Ishikawa (cell line): ENCODE measurements around the gene KCNG4.

Experiments
- CEBPB ChIP-seq: IDR thresholded peaks from 2 replicates; pipeline ENCODE4 v1.6.1; 2012
- CREB1 ChIP-seq: IDR thresholded peaks from 2 replicates; pipeline ENCODE4 v1.6.1; 2012; ENCODE audit warnings: low read depth
- EGR1 ChIP-seq: IDR thresholded peaks from 2 replicates; pipeline ENCODE4 v1.6.1; 2012
- EP300 ChIP-seq: IDR thresholded peaks from 2 replicates; pipeline ENCODE4 v1.6.1; 2012; ENCODE audit warnings: borderline replicate concordance
- FOXM1 ChIP-seq: IDR thresholded peaks from 2 replicates; pipeline ENCODE4 v1.6.1; 2012; ENCODE audit warnings: low read depth, borderline replicate concordance
- MAX ChIP-seq: IDR thresholded peaks from 2 replicates; pipeline ENCODE4 v1.6.1; 2012
- NFIC ChIP-seq: IDR thresholded peaks from 2 replicates; pipeline ENCODE4 v1.6.1; 2012
- RAD21 ChIP-seq: IDR thresholded peaks from 2 replicates; pipeline ENCODE4 v1.6.1; 2012; ENCODE audit warnings: low read depth
- REST ChIP-seq: IDR thresholded peaks from 2 replicates; pipeline ENCODE4 v1.6.1; 2012; ENCODE audit warnings: low read depth, mild to moderate bottlenecking
- TAF1 ChIP-seq: IDR thresholded peaks from 2 replicates; pipeline ENCODE4 v1.6.1; 2012; ENCODE audit warnings: low read depth, mild to moderate bottlenecking
- TCF12 ChIP-seq: IDR thresholded peaks from 2 replicates; pipeline ENCODE4 v1.6.1; 2012; ENCODE audit warnings: low read depth
- TEAD4 ChIP-seq: IDR thresholded peaks from 2 replicates; pipeline ENCODE4 v1.6.1; 2012
- YY1 ChIP-seq: IDR thresholded peaks from 2 replicates; pipeline ENCODE4 v1.6.1; 2012; ENCODE audit warnings: low read depth
- ZBTB7A ChIP-seq: IDR thresholded peaks from 2 replicates; pipeline ENCODE4 v1.6.1; 2012; ENCODE audit warnings: low read depth
- TF ChIP-seq, protein P1 (sequence below): IDR thresholded peaks from 2 replicates; pipeline ENCODE4 v1.6.1; 2012

Gene KCNG4

GRCh38 chr16:84205976-84206691 lies 33.7 kb downstream of the KCNG4 start:
- TF ChIP-seq EP300 (no peak), CREB1 (no peak), MAX (no peak), TCF12 (no peak), FOXM1 (no peak), TEAD4 (no peak), CEBPB (no peak)

- TF ChIP-seq TEAD4 (no peak), MAX (no peak), EP300 (no peak), TCF12 (no peak), ZBTB7A (no peak), RAD21 (no peak), EGR1 (no peak), FOXM1 (no peak), TAF1 (no peak), REST (no peak), CEBPB (no peak), YY1 (no peak), CREB1 (no peak), NFIC (no peak)
- TF ChIP-seq, protein P1, sequence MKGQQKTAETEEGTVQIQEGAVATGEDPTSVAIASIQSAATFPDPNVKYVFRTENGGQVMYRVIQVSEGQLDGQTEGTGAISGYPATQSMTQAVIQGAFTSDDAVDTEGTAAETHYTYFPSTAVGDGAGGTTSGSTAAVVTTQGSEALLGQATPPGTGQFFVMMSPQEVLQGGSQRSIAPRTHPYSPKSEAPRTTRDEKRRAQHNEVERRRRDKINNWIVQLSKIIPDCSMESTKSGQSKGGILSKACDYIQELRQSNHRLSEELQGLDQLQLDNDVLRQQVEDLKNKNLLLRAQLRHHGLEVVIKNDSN: no peak
Measured at GRCh38 chr16:84199861-84200260, 40.0 kb downstream of the KCNG4 start.

- TF ChIP-seq CREB1 (no peak), EGR1 (no peak), FOXM1 (no peak), TAF1 (no peak), EP300 (no peak), REST (no peak), TCF12 (no peak), ZBTB7A (no peak), RAD21 (no peak)
- TF ChIP-seq, protein P1: no peak
Measured at GRCh38 chr16:84199097-84199496, 40.7 kb downstream of the KCNG4 start.

DNA sequence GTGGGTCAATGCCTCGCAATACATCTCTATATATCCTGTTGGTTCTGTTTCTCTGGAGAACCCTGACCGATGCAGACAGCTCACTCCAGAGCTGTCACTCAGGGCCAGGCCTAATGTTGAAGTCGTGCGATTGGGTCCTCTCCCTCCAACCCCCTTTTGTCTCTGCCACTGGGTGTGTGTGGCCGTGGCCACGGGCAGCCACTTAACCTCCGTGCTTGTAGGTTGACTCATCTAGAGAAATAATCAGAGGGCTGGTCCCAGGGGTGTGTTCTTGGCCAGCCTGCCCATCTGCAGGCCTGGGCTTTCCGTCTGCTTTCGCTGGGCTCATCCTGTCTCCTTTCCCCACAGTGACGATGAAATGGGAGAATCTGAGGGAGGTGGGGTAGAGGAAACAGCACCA lies 41.4 kb downstream of the KCNG4 start:
- TF ChIP-seq TEAD4: no peak
- TF ChIP-seq NFIC: no peak
- TF ChIP-seq, protein P1: no peak
- no peak for TF ChIP-seq ZBTB7A
- TF ChIP-seq RAD21: no peak
- TF ChIP-seq FOXM1: no peak
- no peak for TF ChIP-seq EGR1

DNA sequence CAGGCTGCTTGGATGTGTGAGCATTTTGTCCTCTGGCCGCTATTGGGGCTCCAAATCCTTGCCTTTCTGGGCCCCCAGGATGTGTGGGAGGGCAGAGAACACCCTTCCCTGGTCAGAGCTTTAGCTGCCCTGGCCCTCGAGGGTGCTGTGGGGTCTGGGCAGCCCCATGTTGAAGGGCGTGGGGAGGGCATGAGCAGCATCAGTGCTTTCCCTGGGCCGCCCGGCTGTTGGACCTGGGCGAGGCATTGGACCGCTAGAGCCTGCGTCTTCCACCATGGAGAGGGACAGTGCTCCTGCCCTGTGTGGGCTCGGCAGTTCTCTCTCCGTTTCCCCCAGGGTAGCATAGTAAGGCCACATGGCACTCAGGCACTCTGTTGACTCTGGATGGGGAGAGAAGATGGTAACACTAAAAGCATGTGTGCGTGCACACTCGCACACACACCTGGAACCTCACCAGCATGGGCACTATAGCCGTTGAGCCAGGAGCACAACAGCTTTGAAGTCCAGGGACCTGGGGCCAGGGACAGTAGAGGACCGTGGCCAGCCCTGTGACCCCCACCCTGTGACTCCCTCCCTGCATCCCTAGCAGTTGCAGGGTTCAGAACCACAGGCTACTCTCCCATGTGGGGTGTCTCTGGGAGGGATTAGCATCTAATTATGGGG lies 42.2 kb downstream of the KCNG4 start:
- TF ChIP-seq TEAD4 (no peak), REST (no peak), ZBTB7A (no peak), YY1 (no peak), MAX (no peak), EGR1 (no peak), TAF1 (no peak), CEBPB (no peak)
